ENCODE results near the gene ZFYVE9. TPM values are rescaled to one million over a fixed set of nuclear protein-coding genes. Genes with fewer than 3 reads are reported as not detected.
"Not testable (repeated sequence)": the region's sequence is repeated elsewhere in the genome, so short reads cannot be mapped to it uniquely, and the experiment has no call there.

The ZFYVE9 gene
- total RNA-seq, 6 experiments from 2014 or later: 15.4 to 18.9 (median 17.4) TPM

DNA sequence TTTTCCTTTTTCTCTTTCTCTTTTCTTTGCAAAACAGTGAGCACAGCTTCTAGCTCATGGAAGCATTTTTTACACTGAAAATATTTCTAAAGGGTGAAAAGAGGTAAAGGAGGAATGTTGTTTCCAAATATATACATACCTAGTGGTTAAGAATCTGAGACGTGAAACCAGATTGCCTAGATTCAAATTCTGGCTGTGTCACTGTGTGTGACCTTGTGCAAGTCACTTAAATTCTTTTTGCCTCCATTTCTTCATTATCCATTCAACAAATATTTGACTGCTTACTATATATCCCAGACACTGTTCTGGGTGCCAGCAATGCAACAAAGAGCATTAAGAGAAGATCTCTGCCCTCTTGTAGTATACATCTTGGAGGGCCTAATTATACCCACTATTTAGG, 53.3 kb downstream of the ZFYVE9 start:
- no peaks in the 10 kb centered on the region for H3K27me3 Mint-ChIP-seq (ENCODE audit: insufficient read depth)
- peaks cover 40% of the 10 kb centered on the region for H3K4me1 Mint-ChIP-seq (ENCODE audit: low read depth)
- no peaks in the 10 kb centered on the region for H3K9me3 Mint-ChIP-seq
- H3K36me3 Mint-ChIP-seq (ENCODE audit: low read depth): 0 out of 2 replicates have a peak, but pooled peaks cover 10% of the 10 kb centered on the region
- TF ChIP-seq, protein P1, sequence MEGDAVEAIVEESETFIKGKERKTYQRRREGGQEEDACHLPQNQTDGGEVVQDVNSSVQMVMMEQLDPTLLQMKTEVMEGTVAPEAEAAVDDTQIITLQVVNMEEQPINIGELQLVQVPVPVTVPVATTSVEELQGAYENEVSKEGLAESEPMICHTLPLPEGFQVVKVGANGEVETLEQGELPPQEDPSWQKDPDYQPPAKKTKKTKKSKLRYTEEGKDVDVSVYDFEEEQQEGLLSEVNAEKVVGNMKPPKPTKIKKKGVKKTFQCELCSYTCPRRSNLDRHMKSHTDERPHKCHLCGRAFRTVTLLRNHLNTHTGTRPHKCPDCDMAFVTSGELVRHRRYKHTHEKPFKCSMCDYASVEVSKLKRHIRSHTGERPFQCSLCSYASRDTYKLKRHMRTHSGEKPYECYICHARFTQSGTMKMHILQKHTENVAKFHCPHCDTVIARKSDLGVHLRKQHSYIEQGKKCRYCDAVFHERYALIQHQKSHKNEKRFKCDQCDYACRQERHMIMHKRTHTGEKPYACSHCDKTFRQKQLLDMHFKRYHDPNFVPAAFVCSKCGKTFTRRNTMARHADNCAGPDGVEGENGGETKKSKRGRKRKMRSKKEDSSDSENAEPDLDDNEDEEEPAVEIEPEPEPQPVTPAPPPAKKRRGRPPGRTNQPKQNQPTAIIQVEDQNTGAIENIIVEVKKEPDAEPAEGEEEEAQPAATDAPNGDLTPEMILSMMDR (IDR thresholded peaks at IDR 0.05): no peak
- H3K27ac Mint-ChIP-seq: no peak overlapping the region
- DNase-seq: peak; percentile 11
- H3K4me3 Mint-ChIP-seq: no peak overlapping the region

DNA sequence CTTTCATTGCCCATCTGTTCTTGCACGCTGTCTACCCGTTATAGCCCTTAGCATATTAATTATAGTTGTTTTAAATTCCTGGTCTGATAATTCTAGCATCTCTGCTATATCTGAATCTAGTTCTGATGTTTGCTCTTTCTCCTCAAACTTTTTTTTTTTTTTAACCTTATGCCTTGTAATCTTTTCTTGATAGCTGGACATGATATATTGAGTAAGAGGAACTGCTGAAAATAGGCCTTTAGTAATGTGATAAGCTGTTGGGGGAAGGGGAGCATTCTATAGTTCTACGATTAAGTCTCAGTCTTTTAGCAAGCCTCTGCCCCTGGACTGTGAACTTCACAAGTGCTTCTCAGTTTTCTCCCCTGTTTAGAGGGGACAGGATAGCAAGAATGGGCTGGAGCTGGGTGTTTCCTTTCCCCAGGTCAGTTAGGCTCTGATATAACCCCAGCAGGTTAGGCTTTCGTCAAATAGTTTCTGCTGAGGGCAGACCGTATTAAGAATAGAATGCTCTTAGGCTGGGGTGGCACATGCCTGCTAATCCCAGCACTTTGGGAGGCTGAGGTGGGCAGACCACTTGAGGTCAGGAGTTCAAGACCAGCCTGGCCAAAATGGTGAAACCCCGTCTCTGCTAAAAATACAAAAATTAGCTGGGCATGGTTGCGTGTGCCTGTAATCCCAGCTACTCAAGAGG, 62.2 kb downstream of the ZFYVE9 start:
- Mint-ChIP-seq H3K36me3 (ENCODE audit: low read depth) (peaks cover 11% of the 10 kb centered on the region; the same call in 1 of the 2 replicates), H3K4me3 (no peak overlapping the region), H3K27ac (no peak overlapping the region), H3K4me1 (ENCODE audit: low read depth) (no peaks in the 10 kb centered on the region), H3K9me3 (no peaks in the 10 kb centered on the region), H3K27me3 (ENCODE audit: insufficient read depth) (no peaks in the 10 kb centered on the region)
- no peak for DNase-seq
- TF ChIP-seq, protein P1 (IDR thresholded peaks at IDR 0.05): no peak

DNA sequence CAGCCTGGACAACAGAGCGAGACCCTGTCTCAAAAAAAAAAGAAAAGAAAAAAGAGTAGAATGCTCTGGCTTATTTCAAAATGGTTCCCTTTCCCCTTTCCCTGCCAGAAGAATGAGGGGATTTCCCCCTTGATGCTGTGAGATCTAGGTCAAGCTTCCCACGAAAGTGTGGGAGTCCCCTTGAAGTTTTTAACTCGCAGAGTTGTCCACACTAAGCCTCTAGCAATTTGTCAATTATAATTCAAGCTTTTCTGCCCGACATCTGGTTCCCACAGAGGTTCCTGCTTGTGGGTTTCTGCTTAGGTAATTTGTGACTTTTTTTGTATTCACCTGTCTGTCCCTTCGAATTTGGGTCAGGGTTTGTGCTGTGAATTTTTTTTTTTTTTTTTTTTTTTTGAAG, 62.8 kb downstream of the ZFYVE9 start:
- H3K4me3 Mint-ChIP-seq: no peak overlapping the region
- H3K27ac Mint-ChIP-seq: no peak overlapping the region
- H3K9me3 Mint-ChIP-seq: no peaks in the 10 kb centered on the region
- DNase-seq: no peak
- TF ChIP-seq, protein P1 (IDR thresholded peaks at IDR 0.05): no peak
- H3K27me3 Mint-ChIP-seq (ENCODE audit: insufficient read depth): no peaks in the 10 kb centered on the region
- H3K36me3 Mint-ChIP-seq (ENCODE audit: low read depth): peaks cover 6% of the 10 kb centered on the region; the same call in 1 of the 2 replicates
- peaks cover 5% of the 10 kb centered on the region for H3K4me1 Mint-ChIP-seq (ENCODE audit: low read depth)

- DNase-seq; H3K36me3 Mint-ChIP-seq (ENCODE audit: low read depth); H3K27ac Mint-ChIP-seq; H3K4me3 Mint-ChIP-seq; H3K9me3 Mint-ChIP-seq; H3K27me3 Mint-ChIP-seq (ENCODE audit: insufficient read depth): not testable (repeated sequence)
- H3K4me1 Mint-ChIP-seq (ENCODE audit: low read depth): peaks cover 10% of the 10 kb centered on the region
These were observed 64.8 kb downstream of the ZFYVE9 start for GRCh38 chr1:52206686-52207085.

DNA sequence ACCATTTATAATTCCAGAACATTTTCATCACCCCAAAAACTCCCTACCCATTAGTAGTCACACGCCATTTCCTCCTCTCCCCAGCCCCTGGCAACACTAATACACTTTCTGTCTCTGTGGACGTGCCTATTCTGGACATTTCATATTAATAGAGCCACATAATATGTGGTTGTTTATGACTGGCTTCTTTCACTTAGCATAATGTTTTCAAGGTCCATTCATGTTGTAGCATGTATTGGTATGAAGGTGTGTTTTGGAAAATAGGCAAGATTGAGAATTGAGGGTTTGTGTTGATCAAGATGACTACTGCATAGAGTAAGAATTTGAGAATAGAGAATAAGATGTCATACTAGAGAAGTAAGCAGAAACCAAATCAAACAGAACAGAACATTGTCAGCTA, 67.5 kb downstream of the ZFYVE9 start:
- H3K4me1 Mint-ChIP-seq (ENCODE audit: low read depth): peaks cover 10% of the 10 kb centered on the region
- no peaks in the 10 kb centered on the region for H3K9me3 Mint-ChIP-seq
- TF ChIP-seq, protein P1 (IDR thresholded peaks at IDR 0.05): no peak
- no peaks in the 10 kb centered on the region for H3K36me3 Mint-ChIP-seq (ENCODE audit: low read depth)
- no peak overlapping the region for H3K4me3 Mint-ChIP-seq
- H3K27me3 Mint-ChIP-seq (ENCODE audit: insufficient read depth): no peaks in the 10 kb centered on the region
- no peak overlapping the region for H3K27ac Mint-ChIP-seq
- no peak for DNase-seq

DNA sequence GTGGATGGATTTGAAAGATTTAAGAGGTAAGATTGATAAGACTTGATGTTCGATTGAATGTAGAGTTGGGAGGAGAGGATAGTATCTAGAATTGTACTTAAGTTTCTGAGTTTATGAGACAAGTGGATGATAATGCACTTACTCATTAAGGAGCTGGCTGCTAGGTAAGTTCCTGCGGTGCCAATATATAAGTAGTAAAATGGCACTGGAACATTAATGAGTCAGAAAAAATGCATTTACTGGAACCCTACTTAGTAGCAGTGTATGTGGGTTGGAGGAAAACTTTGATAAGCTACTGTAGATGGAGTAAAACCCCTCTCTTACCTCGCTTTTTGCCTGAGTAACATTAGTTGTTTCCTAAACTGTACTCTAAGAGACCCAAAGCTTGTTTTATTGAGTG, 68.2 kb downstream of the ZFYVE9 start:
- TF ChIP-seq, protein P1 (IDR thresholded peaks at IDR 0.05): no peak
- Mint-ChIP-seq H3K4me3 (no peak overlapping the region), H3K36me3 (ENCODE audit: low read depth) (no peaks in the 10 kb centered on the region), H3K27ac (no peak overlapping the region), H3K4me1 (ENCODE audit: low read depth) (peaks cover 10% of the 10 kb centered on the region), H3K9me3 (no peaks in the 10 kb centered on the region), H3K27me3 (ENCODE audit: insufficient read depth) (no peaks in the 10 kb centered on the region)
- DNase-seq: no peak
